ENCODE results near the gene MAGI2.

GRCh38 chr7:78224923-78225322 is 1228.5 kb downstream of the MAGI2 start:
- TF ChIP-seq CTCF (conservative IDR thresholded peaks at IDR 0.05; ENCODE audit: low read depth, low read length): no peak
- no peak for TF ChIP-seq EZH2 (IDR thresholded peaks at IDR 0.05; ENCODE audit: borderline replicate concordance, low read depth, low read length, poor library complexity, severe bottlenecking)

Data from A673 (cell line).